Stimulated activated CD8-positive, alpha-beta memory T cell treated with anti-CD3 and anti-CD28 coated beads, Interleukin-7, amount 100 ng/mL, for 24 hours (primary cell): ENCODE results near the gene CSNK2A1.

Experiments
- DNase-seq: peaks from one replicate; pipeline ENCODE4 v3.0.0-alpha.2; 2020; ENCODE audit warnings: low read depth

The CSNK2A1 gene

DNA sequence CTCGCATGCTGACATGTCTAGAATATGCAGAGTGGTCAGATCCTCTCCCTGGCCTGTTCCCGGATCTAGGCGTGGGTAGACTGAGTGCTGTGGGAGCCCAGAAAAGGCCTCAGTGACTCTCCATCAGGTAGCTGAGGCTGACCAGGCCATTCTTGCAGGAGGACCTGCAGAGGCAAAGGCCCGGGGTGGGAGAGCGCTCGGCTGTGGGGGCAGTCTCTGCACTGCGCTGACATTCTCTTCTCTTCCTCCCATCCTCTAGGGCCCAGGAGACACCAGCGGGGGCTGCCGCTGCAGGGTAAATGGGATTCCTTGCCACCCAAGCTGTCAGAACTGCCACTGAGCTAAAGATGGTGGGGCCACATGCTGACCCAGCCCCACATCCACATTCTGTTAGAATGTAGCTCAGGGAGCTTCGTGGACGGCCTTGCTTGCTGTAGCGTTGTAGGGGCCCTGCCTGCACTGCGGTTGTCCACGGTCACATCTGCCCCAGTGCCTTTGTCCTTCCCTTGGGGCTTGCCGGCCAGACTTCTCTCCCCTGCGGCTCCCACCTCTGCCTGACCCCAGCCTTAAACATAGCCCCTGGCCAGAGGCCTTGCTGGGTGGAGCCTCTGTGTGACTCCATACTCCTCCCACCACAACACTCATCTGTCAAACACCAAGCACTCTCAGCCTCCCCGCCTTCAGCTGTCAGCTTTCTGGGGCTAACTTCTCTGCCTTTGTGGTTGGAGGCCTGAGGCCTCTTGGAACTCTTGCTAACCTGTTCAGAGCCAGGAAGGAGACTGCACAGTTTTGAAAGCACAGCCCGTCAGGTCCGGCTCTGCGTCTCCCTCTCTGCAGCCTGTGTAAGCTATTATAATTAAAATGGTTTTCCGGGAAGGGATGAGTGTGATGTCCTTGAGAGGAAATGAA, 113.2 kb downstream of the CSNK2A1 start:
- no peak for DNase-seq

GRCh38 chr20:428658-429200, 114.9 kb downstream of the CSNK2A1 start:
- no peak for DNase-seq

DNA sequence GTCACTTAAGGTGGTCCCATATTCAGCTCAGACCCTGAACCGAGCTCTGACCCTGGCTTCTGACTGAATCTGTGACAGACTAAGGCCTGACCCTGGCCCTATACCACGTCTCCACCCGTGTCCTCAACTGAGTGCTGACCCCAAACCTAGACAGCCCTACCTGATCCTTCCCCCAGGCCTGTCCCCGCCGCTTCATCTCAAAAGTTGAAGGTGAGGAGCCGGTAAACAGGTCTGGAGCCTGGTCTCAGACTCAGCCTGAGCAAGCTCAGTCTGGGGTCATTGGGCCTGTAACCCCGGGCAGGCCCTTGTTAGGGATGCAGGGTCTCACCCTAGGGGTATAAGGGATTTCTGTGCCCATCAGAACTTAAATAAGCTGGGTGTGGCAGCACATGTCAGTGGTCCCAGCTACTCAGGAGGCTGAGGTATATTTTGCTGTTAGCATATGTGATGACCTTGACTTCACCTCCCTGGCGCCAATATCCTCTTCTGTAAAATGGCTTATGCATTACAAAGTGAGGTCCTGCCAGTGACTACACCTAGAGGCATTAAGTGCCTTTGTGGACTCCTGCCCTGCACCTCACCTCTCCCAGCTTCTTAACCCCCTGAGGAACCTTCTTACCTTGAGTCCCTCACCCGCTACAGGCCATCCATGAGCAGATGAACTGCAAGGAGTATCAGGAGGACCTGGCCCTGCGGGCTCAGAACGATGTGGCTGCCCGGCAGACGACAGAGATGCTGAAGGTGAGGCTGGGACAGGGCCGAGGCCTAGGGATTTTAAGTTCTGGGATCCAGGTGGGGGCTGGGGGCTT, 115.5 kb downstream of the CSNK2A1 start:
- DNase-seq = no peak

DNA sequence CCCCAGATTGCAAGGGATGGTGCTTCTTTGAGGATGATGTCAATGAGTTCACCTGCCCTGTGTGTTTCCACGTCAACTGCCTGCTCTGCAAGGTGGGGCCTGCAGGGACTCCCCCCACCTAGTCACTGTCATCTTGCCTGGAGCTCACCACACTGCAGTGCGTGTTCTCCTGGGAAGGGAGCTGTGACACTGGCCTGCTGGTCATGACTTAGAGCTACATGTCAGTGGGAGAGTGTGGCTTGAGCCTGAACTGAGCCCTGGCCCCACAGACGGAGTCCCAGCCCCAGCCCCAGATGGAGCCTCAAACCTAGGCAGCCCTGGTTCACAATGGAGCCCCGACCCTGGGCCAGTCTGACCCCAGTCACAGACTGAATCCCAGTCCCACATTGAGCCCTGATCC, 116.2 kb downstream of the CSNK2A1 start:
- no peak for DNase-seq

DNA sequence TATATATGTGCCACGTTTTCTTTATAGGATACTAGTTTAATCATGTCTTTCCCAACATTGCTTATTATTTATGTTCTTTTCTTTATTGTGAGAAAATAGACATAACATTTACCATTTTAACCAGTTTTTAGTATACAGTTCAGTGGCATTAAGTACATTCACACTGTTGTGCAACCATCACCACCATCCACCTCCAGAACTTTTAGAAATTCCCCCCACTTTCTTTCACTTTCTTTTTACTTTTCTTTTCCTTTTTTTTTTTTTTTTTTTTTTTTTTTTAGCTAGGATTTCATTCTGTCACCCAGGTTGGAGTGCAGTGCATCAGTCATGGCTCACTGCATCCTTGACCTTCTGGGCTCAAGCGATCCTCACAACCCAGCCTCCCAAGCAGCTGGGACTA, 117.0 kb downstream of the CSNK2A1 start:
- DNase-seq = no peak
